Psoas muscle (tissue), 8 donors: ENCODE measurements around the gene CNTNAP2. TPM values are rescaled to one million over a fixed set of nuclear protein-coding genes. Genes with fewer than 3 reads are reported as not detected.

Experiments
- ATAC-seq, 4 donors: fragments of 200-7000 bp; cut with Tn5 transposase; one replicate each; pipeline ENCODE4 v1.9.1; 2020; ENCODE audit warnings: moderate library complexity in 3 of 4, mild to moderate bottlenecking in 2 of 4
- DNase-seq, 2 donors: peaks; one replicate each; pipeline ENCODE4 v3.0.0-alpha.2; 2020
- H3K27ac ChIP-seq: fragments of 200-600 bp; one replicate; pipeline ENCODE4 v1.8.0; 2022
- H3K27me3 ChIP-seq, 3 donors: fragments of 200-600 bp in 1 of 3; one replicate each; pipeline versions ENCODE4 v1.6.1 to v1.8.0; 2013 to 2022; ENCODE audit warnings: low read length in 2 of 3, mild to moderate bottlenecking in 2 of 3, moderate library complexity in 1 of 3; ENCODE audit not compliant: insufficient read depth in 3 of 3
- H3K36me3 ChIP-seq, 2 donors: fragments of 200-600 bp in 1 of 2; one replicate each; pipeline versions ENCODE4 v1.6.1 to v1.8.0; 2013 to 2022; ENCODE audit warnings: low read depth in 1 of 2, mild to moderate bottlenecking in 1 of 2, moderate library complexity in 1 of 2; ENCODE audit not compliant: insufficient read depth in 1 of 2
- H3K4me1 ChIP-seq: fragments of 200-600 bp; one replicate; pipeline ENCODE4 v1.8.0; 2022
- H3K4me3 ChIP-seq: fragments of 200-600 bp; one replicate; pipeline ENCODE4 v1.8.0; 2022; ENCODE audit warnings: mild to moderate bottlenecking
- H3K9me3 ChIP-seq: fragments of 200-600 bp; one replicate; pipeline ENCODE4 v1.8.0; 2022
- CTCF ChIP-seq: fragments of 200-600 bp; IDR thresholded peaks from one replicate; pipeline ENCODE4 v1.8.0; 2022; ENCODE audit warnings: antibody characterized with exemption
- WGBS, 3 donors: extraction: QIAGEN DNeasy Blood & Tissue Kit; methylation state at CpG; one replicate each; pipeline versions ENCODE4 v1.1.6 to v1.1.7; 2013; 5-methylcytosine and 5-hydroxymethylcytosine counted together
- intact Hi-C, 2 donors: fragments of 100-400 bp; cut with DNase I; formaldehyde crosslinking; loops; one replicate each; pipeline versions ENCODE4 v1.11.0 to v1.14.2; 2022
- polyA plus RNA-seq, 3 donors: library from polyadenylated mRNA; stranded (reverse); fragments of 200-250 nt; gene quantifications; one replicate each; pipeline ENCODE4 v1.2.3, GENCODE V29; 2013
- total RNA-seq, 4 donors: library from RNA; stranded (reverse); fragmentation: NEBNext Ultra II Directional in 2 of 4; extraction: Animal tissue kit (Norgen Biotek cat#: 25700) in 2 of 4; gene quantifications; one replicate each; pipeline versions ENCODE4 v1.2.1 to v1.2.4, GENCODE V29; 2021 to 2023
- donor health status: healthy with polysubstance abuse.
- donor health status: DM: no; HTN: no; CAD: no; lungs with moderate emphysema.
- donor health status: Bipolar disorder and iron deficiency.
- donor health status: healthy.
- donor health status: DM: yes; HTN: yes; CAD: no.
- donor health status: DM: no; HTN: no; CAD: no.
- donor health status: DM: no; HTN: no; CAD: no.
- donor health status: DM: yes; HTN: yes; CAD: no.

Gene CNTNAP2
- total and polyA plus RNA-seq, 7 donors: 0.01 to 0.13 TPM; not detected in 5

GRCh38 chr7:148031811-148032210 is 1915.2 kb downstream of the CNTNAP2 start:
- H3K9me3 ChIP-seq: no peaks in the 10 kb centered on the region
- H3K4me3 ChIP-seq: no peak overlapping the region
- no peaks in the 10 kb centered on the region for H3K27me3 ChIP-seq
- intact Hi-C loops: no loop called here
- no peaks in the 10 kb centered on the region for H3K36me3 ChIP-seq
- ATAC-seq (no peak), DNase-seq (no peak)
- WGBS, 3 donors: 54 to 63% (median 56%) methylated on average over 8 of the region's 8 CpGs
- no peak for TF ChIP-seq CTCF
- H3K4me1 ChIP-seq: no peaks in the 10 kb centered on the region
- H3K27ac ChIP-seq: no peak overlapping the region

GRCh38 chr7:148035950-148036349 is 1919.3 kb downstream of the CNTNAP2 start:
- no peaks in the 10 kb centered on the region for H3K4me1 ChIP-seq
- no peaks in the 10 kb centered on the region for H3K9me3 ChIP-seq
- no peaks in the 10 kb centered on the region for H3K36me3 ChIP-seq
- no peak overlapping the region for H3K4me3 ChIP-seq
- 68 to 83% (median 72%) methylated on average over 1 of the region's 1 CpG for WGBS, 3 donors
- TF ChIP-seq CTCF: no peak
- H3K27ac ChIP-seq: no peak overlapping the region
- no peak for ATAC-seq
- H3K27me3 ChIP-seq: no peaks in the 10 kb centered on the region
- no peak for DNase-seq
- intact Hi-C loops: no loop called here

- DNase-seq (no peak), ATAC-seq (no peak)
- H3K27ac ChIP-seq: no peak overlapping the region
- H3K9me3 ChIP-seq: no peaks in the 10 kb centered on the region
- H3K4me1 ChIP-seq: no peaks in the 10 kb centered on the region
- H3K36me3 ChIP-seq: no peaks in the 10 kb centered on the region
- H3K27me3 ChIP-seq: no peaks in the 10 kb centered on the region
- TF ChIP-seq CTCF: no peak
- intact Hi-C loops: no loop called here
- H3K4me3 ChIP-seq: no peak overlapping the region
- WGBS, 3 donors: 80 to 93% (median 89%) methylated on average over 2 of the region's 2 CpGs
Measured at GRCh38 chr7:148037044-148037443, 1920.4 kb downstream of the CNTNAP2 start.

DNA sequence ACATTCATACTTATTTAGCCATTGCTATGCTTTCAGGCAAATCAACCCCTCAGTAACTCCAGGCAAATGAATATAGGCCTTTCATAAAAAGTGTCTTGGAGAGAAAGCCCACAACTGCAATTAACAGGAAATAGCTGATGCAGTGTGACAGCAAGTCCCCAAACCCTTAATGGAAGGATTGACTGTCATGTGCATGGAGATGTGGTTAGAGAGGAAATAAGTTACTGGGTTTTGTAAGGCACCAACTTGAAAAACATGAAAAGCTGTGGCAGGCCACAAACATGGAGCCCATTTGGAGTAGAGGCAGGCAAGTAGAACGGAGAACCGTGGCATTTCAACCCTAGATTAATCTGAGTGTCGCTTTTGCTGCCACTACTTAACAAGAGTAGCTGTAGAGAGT is 1924.6 kb downstream of the CNTNAP2 start:
- DNase-seq (no peak), ATAC-seq (no peak)
- no peaks in the 10 kb centered on the region for H3K4me1 ChIP-seq
- no peaks in the 10 kb centered on the region for H3K27me3 ChIP-seq
- H3K4me3 ChIP-seq: no peak overlapping the region
- intact Hi-C loops: no loop called here
- H3K9me3 ChIP-seq: no peaks in the 10 kb centered on the region
- no peak overlapping the region for H3K27ac ChIP-seq
- 82 to 93% (median 90%) methylated on average over 3 of the region's 3 CpGs for WGBS, 3 donors
- no peak for TF ChIP-seq CTCF
- no peaks in the 10 kb centered on the region for H3K36me3 ChIP-seq

DNA sequence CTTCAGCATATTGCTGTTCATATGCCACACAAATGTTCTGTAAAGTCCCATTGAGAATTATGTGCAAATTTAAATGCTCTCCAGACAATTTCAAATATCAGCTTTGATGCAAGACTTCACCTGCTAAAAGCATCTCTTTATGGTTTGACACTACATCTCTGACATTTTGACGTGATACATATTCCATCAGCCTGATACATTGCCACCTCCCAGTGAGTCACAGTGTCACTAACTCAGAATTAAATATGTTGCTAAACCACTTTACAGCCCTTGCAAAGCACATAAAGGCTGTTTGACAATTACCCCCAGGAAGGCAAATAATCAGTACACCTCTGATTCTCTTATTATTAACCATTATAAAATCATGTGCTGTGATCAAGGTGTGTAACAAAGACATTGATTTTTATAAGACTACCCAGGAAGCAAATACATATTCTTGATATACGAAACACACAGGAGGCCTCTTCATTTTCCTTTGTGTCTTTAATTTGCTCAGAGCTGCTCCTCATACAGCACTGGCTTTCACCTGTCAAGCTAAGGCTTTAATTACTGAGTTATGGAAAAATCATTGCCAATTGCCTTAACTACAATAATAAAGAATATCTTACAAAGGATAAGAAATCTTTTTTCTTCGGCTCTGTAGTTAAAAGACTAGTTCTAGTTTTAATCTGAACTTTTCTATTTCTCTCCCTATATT is 1926.5 kb downstream of the CNTNAP2 start:
- 85 to 91% (median 86%) methylated on average over 3 of the region's 3 CpGs for WGBS, 3 donors

More for the DNA sequence above, 1926.5 kb downstream of the CNTNAP2 start:
- Histone ChIP-seq H3K4me3 (no peak overlapping the region), H3K27ac (no peak overlapping the region), H3K27me3 (no peaks in the 10 kb centered on the region), H3K9me3 (no peaks in the 10 kb centered on the region), H3K4me1 (no peaks in the 10 kb centered on the region), H3K36me3 (no peaks in the 10 kb centered on the region)
- intact Hi-C loops: no loop called here
- TF ChIP-seq CTCF: no peak
- no peak for DNase-seq
- no peak for ATAC-seq
